Measurements from ENCODE around the gene SRSF1. TPM values are rescaled to one million over a fixed set of nuclear protein-coding genes. Genes with fewer than 3 reads are reported as not detected.
A peak's percentile ranks its signal among the peaks of the same experiment; 100 is the strongest.
"Not testable (repeated sequence)": the region's sequence is repeated elsewhere in the genome, so short reads cannot be mapped to it uniquely, and the experiment has no call there.

SRSF1 gene
- total RNA-seq, 1 donor from 2014 or later: 227 TPM

- no peak for DNase-seq
These were observed 41.4 kb downstream of the SRSF1 start for GRCh38 chr17:57965521-57966160.

GRCh38 chr17:57963149-57963511 is 43.9 kb downstream of the SRSF1 start:
- no peak for DNase-seq

DNA sequence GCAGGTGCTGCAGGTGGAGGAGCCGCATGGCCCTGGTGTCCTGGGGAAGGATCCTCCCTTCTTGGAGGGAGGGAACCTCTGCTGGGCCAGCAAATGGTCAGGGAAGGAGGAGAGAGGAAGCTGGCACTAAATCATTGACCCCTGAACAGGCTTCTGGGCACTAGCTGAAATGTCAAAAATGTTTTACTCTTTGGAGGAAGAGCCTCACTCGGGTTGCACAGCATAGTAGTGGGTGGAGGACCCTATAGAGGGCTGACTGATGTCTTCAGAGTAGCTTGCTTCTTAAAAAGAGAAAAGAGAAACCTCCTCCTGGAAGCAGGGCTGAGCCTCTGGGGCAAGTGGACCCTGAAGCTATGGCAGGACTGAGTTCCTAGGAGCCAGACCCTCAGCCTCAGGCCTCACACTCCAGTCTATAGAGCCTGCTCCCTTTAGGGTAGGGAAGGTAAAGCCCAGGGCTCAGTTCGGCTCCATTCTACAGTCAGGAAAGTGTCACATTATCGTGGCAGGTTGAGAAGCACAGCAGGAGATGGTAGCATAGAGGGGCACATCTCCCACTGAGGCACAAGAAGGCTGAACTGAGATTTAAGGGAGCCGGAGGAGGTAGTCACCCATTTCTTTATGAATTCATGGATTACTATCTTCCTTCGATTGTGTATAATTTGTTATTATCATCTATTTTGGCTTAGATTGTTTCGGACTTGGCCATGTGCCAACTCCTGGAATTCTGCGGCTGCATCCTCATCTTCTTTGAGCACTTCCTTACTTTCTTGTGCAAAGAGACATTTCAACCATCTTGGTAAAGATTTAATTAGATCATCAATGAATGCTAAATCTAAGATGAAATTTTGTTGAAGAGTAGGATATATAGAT is 44.5 kb downstream of the SRSF1 start:
- DNase-seq: no peak

GRCh38 chr17:57959929-57960328 is 47.1 kb downstream of the SRSF1 start:
- no peak for DNase-seq

DNA sequence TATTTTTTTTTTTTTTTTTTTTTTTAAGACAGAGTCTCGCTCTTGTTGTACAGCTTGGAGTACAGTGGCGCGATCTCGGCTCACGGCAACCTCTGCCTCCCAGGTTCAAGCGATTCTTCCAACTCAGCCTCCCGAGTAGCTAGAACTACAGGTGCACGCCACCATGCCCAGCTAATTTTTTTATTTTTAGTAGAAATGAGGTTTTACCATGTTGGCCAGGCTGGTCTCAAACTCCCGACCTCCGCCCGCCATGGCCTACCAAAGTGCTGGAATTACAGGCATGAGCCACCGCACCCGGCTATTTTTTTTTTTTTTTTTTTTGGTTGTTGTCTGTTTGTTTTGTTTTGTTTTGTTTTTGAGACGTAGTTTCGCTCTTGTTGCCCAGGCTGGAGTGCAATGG is 48.7 kb downstream of the SRSF1 start:
- not testable (repeated sequence) for DNase-seq

DNA sequence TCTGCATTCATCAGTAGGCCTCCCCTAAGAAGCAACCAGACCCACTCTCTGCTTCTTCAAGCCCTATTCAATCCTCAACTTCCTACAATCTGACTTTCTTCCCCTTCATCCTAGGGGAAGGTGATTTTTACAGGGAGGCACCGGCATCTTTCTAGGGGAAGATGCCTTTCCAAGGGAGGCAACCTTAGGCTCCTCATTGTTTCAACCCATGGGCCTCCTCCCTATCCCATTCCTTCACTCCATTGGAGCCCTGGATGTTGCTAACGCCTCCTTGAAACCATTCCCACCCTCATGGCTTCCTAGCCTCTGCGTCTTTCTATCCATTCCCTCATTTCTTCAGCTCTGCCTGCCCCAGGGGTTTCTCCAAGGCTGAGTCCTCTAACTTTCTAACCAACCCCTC is 49.2 kb downstream of the SRSF1 start:
- DNase-seq: no peak

GRCh38 chr17:57957120-57957850 is 49.8 kb downstream of the SRSF1 start:
- DNase-seq: no peak

DNA sequence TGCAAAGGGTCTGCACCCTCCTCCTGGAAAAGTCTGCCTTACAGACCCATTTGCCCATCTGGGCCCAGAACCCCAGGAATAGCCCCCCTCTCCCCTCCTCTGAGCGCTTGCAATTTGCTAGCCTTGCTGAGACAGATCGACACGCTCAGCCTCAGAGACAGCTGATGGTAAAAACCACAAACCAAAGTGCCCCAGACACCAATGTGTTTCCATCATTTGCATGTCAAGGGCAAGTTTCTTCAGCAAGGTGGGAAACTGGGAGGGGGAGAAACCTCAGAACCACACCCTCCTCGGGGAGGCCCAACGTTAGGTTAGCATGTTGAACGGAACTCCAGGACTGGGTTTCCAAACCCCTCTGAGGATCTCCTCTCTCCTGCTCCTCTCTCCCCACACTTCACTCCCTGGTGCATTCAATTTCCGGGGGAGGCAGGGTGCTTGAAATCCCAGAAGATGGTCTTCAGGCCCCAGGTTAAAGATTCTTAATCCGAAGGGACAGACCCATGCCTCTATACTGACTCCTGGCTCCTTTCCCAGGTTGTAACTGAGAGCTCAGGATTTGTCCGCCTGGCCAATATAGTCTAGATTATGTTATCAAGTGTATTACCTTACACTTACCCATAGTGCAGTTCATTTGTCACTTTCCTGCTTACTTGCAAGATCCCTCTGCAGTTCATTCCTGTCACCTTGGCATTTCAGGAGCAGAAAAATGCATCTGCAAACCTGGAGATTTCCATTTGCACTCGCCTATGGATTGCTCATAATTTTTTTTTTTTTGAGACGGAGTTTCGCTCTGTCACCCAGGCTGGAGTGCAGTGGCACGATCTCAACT is 50.5 kb downstream of the SRSF1 start:
- DNase-seq: no peak

DNA sequence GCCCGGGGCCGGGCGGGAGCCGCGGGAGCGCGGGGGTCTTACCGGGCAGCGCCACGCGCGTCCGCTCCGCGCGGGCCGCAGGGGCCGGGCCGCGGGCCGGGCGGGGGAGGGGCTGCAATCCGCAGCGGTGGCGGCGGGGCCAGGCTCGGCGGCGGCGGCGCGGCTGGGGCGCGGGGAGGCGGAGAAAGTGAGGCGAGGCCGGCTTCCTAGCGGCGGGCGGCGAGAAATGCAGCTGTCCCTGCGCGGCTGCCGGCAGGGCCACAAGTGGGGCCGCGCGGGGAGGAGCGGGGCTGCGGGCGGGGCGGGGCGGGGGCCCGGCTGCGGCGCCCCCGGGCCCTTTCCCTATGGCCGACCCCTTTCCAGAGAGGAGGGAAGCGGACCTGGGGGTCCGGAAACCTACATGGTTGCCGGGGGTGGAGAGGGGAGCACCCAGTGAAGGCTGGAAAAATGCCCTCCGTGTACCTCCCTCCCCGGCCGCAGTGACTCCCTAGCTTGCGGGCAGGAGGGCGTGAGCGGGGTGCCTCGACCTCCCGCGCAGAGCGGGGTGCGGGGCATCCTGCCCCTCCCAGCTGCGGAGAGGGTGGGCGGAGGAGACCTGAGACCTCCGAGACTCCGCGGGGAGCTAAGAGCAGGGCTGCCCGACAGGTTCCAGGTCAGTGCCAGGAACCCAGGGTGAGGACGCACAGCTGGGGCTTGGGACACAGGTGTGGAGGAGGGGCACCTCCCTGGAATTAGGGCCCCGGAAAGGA is 51.7 kb downstream of the SRSF1 start, which contains the start of gene CUEDC1:
CUEDC1 (minus strand) TSS at position 230 of the 749 bp plus-strand sequence. CDS start 69,848 bp downstream, outside the sequence.
- DNase-seq: no peak

DNA sequence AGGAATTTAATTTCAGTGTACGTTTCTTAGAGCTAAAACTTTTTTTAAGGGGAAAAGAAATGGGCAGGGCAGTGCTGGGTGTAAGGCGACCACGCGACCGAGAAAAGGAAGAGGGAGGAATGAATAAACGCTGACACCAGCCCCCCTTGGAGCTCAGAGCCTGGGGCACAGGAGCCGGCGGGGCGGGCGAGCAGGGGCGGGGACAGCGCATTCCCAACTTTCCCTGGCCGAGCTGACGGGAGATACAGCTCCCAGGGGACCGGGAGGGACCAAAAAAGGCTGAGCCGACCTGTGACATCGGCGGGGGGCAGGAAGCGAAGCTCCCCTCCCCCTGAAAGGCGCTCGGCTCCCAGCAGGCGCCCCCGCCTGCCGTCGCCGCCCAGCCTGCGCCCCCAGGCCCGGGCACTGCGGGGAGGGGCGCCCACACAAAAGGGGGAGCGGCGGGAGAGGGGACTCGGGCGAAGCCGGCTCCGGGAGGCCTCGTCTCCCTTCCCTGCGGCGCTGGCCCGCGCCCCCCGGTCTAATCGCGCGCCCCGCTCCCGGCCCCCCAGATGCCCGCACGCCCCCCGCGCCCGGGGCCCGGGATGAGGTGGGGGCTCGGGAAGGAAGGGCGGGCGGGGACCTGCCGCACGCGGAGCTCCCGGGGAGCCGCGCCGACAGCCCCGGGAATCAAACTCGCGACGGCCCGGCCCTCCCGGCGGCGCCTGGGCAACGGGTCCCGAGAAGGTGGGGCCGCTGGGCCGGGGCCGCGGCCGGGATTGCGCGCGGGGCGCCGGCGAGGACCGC is 52.5 kb downstream of the SRSF1 start:
- peak; percentile 63 for DNase-seq

- no peak for DNase-seq
These were observed 53.2 kb downstream of the SRSF1 start for GRCh38 chr17:57953705-57954396.

Small RNA genes lying within 50 kb of the gene (small RNA-seq; reads per million reads assigned to genes)
- gene AC015813.4 (ENCODE audit: low replicate concordance): not detected

Other genes with a start within 250 kb of the SRSF1 start
- 10.4 TPM for gene MRPS23, start 157.2 kb downstream of the SRSF1 start, total RNA-seq
- 7.6 TPM for gene CUEDC1, start 51.8 kb downstream of the SRSF1 start, total RNA-seq
- 31.2 TPM for gene VEZF1, start 19.0 kb downstream of the SRSF1 start, total RNA-seq
- gene DYNLL2, start 76.2 kb upstream of the SRSF1 start, total RNA-seq: 16.1 TPM
- not detected for gene OR4D1, start 141.1 kb upstream of the SRSF1 start, total RNA-seq
- gene OR4D2, start 159.7 kb upstream of the SRSF1 start, total RNA-seq: not detected
- gene EPX, start 185.5 kb upstream of the SRSF1 start, total RNA-seq: 1.9 TPM
- 11.0 TPM for gene MKS1, start 212.0 kb upstream of the SRSF1 start, total RNA-seq
- gene LPO, start 231.3 kb upstream of the SRSF1 start, total RNA-seq: not detected